Non-pigmented ciliary epithelial cell (primary cell): ENCODE results near the gene MAST4.

ENCODE experiments used
- DNase-seq: peaks from one replicate; pipeline ENCODE4 v3.0.0-alpha.2; 2010; ENCODE audit warnings: low read depth

The MAST4 gene

GRCh38 chr5:66963559-66963971 is 367.4 kb downstream of the MAST4 start:
- DNase-seq = no peak

GRCh38 chr5:66966439-66966838 is 370.2 kb downstream of the MAST4 start:
- no peak for DNase-seq

- no peak for DNase-seq
Measured at GRCh38 chr5:66967102-66967501, 370.9 kb downstream of the MAST4 start.

- no peak for DNase-seq
Measured at GRCh38 chr5:66967826-66968262, 371.7 kb downstream of the MAST4 start.

GRCh38 chr5:66969484-66969883 is 373.3 kb downstream of the MAST4 start:
- DNase-seq = no peak

- no peak for DNase-seq
Measured at GRCh38 chr5:66969963-66970362, 373.8 kb downstream of the MAST4 start.

GRCh38 chr5:66972004-66972403 is 375.8 kb downstream of the MAST4 start:
- no peak for DNase-seq

- DNase-seq = no peak
Measured at GRCh38 chr5:66974256-66974655, 378.1 kb downstream of the MAST4 start.

- DNase-seq = no peak
Measured at GRCh38 chr5:66976108-66976507, 379.9 kb downstream of the MAST4 start.

GRCh38 chr5:66979738-66980137 is 383.5 kb downstream of the MAST4 start:
- no peak for DNase-seq

GRCh38 chr5:66981266-66982055 is 385.3 kb downstream of the MAST4 start:
- no peak for DNase-seq

- no peak for DNase-seq
Measured at GRCh38 chr5:66982056-66982387, 385.8 kb downstream of the MAST4 start.

- DNase-seq = no peak
Measured at GRCh38 chr5:66982470-66982869, 386.3 kb downstream of the MAST4 start.

GRCh38 chr5:66985417-66985816 is 389.2 kb downstream of the MAST4 start:
- DNase-seq = no peak

- no peak for DNase-seq
Measured at GRCh38 chr5:66986009-66986408, 389.8 kb downstream of the MAST4 start.

- no peak for DNase-seq
Measured at GRCh38 chr5:66986534-66986933, 390.3 kb downstream of the MAST4 start.

GRCh38 chr5:66987126-66987525 is 390.9 kb downstream of the MAST4 start:
- no peak for DNase-seq

GRCh38 chr5:66987540-66987939 is 391.3 kb downstream of the MAST4 start:
- DNase-seq = no peak

GRCh38 chr5:66987949-66988838 is 392.0 kb downstream of the MAST4 start:
- DNase-seq = no peak

GRCh38 chr5:66989286-66989685 is 393.1 kb downstream of the MAST4 start:
- DNase-seq = peak; percentile 76

GRCh38 chr5:66989781-66990180 is 393.6 kb downstream of the MAST4 start:
- no peak for DNase-seq

- no peak for DNase-seq
Measured at GRCh38 chr5:66991746-66992145, 395.6 kb downstream of the MAST4 start.

GRCh38 chr5:66992547-66992946 is 396.4 kb downstream of the MAST4 start:
- no peak for DNase-seq
